GM23338 (cell line): ENCODE data around the gene JAG2. TPM values are rescaled to one million over a fixed set of nuclear protein-coding genes. Genes with fewer than 3 reads are reported as not detected.

Experiments used
- ATAC-seq: fragments of 200-7000 bp; cut with Tn5 transposase; 3 replicates; pipeline ENCODE4 v1.9.1; 2020
- DNase-seq: peaks from one replicate; pipeline ENCODE4 v3.0.0-alpha.2; 2015; ENCODE audit warnings: low spot score
- H2AFZ ChIP-seq: fragments of 200-600 bp; sonication (generic); 2 replicates; pipeline ENCODE4 v1.8.0; 2016; ENCODE audit warnings: antibody characterized with exemption, mild to moderate bottlenecking, moderate library complexity
- H3F3A ChIP-seq: fragments of 200-600 bp; sonication (generic); replicated peaks from 2 replicates; pipeline ENCODE4 v1.8.0; 2017; ENCODE audit warnings: antibody characterized with exemption, mixed run types, low read depth
- H3K27ac ChIP-seq: fragments of 200-600 bp; sonication (generic); 2 replicates; pipeline ENCODE4 v1.6.1; 2016; ENCODE audit warnings: low read depth
- H3K27me3 ChIP-seq: fragments of 200-600 bp; sonication (generic); 2 replicates; pipeline ENCODE4 v1.8.0; 2016; ENCODE audit warnings: mild to moderate bottlenecking, mixed run types, moderate library complexity; ENCODE audit not compliant: insufficient read depth
- H3K36me3 ChIP-seq: fragments of 200-600 bp; sonication (generic); 2 replicates; pipeline ENCODE4 v1.8.0; 2016; ENCODE audit warnings: mild to moderate bottlenecking; ENCODE audit not compliant: insufficient read depth
- H3K4me1 ChIP-seq: fragments of 200-600 bp; sonication (generic); 2 replicates; pipeline ENCODE4 v1.8.0; 2016; ENCODE audit warnings: mild to moderate bottlenecking, moderate library complexity; ENCODE audit not compliant: insufficient read depth
- H3K4me2 ChIP-seq: fragments of 200-600 bp; sonication (generic); 2 replicates; pipeline ENCODE4 v1.7.1; 2017; ENCODE audit warnings: mixed run types
- H3K4me3 ChIP-seq: fragments of 200-600 bp; sonication (generic); 2 replicates; pipeline ENCODE4 v1.6.1; 2016; ENCODE audit warnings: mixed run types
- H3K79me2 ChIP-seq: fragments of 200-600 bp; sonication (generic); replicated peaks from 2 replicates; pipeline ENCODE4 v1.8.0; 2017; ENCODE audit warnings: mild to moderate bottlenecking; ENCODE audit not compliant: insufficient read depth
- H3K9me2 ChIP-seq: fragments of 200-600 bp; sonication (generic); 2 replicates; pipeline ENCODE4 v1.8.0; 2017; ENCODE audit not compliant: insufficient read depth
- H4K20me1 ChIP-seq: fragments of 200-600 bp; sonication (generic); replicated peaks from 2 replicates; pipeline ENCODE4 v1.8.0; 2017; ENCODE audit warnings: mild to moderate bottlenecking; ENCODE audit not compliant: insufficient read depth
- H3K27ac Mint-ChIP-seq: 2 replicates; pipeline ENCODE4 v1.8.0; 2020; ENCODE audit warnings: inconsistent platforms, mild to moderate bottlenecking, moderate library complexity, mixed read lengths
- H3K27me3 Mint-ChIP-seq: 3 replicates; pipeline ENCODE4 v1.8.0; 2022; ENCODE audit warnings: low read depth, mild to moderate bottlenecking, moderate library complexity, mixed read lengths, inconsistent platforms; ENCODE audit not compliant: insufficient read depth, poor library complexity
- H3K36me3 Mint-ChIP-seq: 3 replicates; pipeline ENCODE4 v1.8.0; 2021; ENCODE audit warnings: low read depth, mild to moderate bottlenecking, inconsistent platforms, moderate library complexity, mixed read lengths
- H3K4me1 Mint-ChIP-seq: 3 replicates; pipeline ENCODE4 v1.8.0; 2020; ENCODE audit warnings: mild to moderate bottlenecking, inconsistent platforms, mixed read lengths
- H3K4me3 Mint-ChIP-seq: 3 replicates; pipeline ENCODE4 v1.8.0; 2021; ENCODE audit warnings: moderate library complexity, mild to moderate bottlenecking, inconsistent platforms, mixed read lengths
- H3K9me3 Mint-ChIP-seq: 3 replicates; pipeline ENCODE4 v1.8.0; 2020; ENCODE audit warnings: moderate library complexity, mild to moderate bottlenecking, inconsistent platforms, mixed read lengths
- CREB1 ChIP-seq: fragments of 250-450 bp; sonication (Bioruptor Pico); IDR thresholded peaks from 2 replicates; pipeline ENCODE4 v1.5.0; 2020; ENCODE audit warnings: low read depth, mild to moderate bottlenecking, moderate library complexity
- CTCF ChIP-seq, 2 experiments: fragments of 200-600 bp in 1 of 2; sonication (generic) in 1 of 2; conservative IDR thresholded peaks; 2 replicates each; pipeline versions ENCODE4 v1.5.1 to v1.6.1; 2016 to 2017; ENCODE audit warnings: antibody characterized with exemption in 2 of 2, low read depth in 2 of 2, mild to moderate bottlenecking in 2 of 2, moderate library complexity in 1 of 2
- ETS1 ChIP-seq: IDR thresholded peaks from 2 replicates; pipeline ENCODE4 v1.6.1; 2016; ENCODE audit warnings: antibody characterized with exemption
- EZH2 ChIP-seq: fragments of 200-600 bp; sonication (generic); IDR thresholded peaks from one replicate; pipeline ENCODE4 v1.8.0; 2017; ENCODE audit warnings: antibody characterized with exemption, mild to moderate bottlenecking, low read depth; ENCODE audit not compliant: unreplicated experiment
- EZH2phosphoT487 ChIP-seq: fragments of 200-600 bp; sonication (generic); IDR thresholded peaks from one replicate; pipeline ENCODE4 v1.8.1; 2018; ENCODE audit warnings: antibody characterized with exemption; ENCODE audit not compliant: unreplicated experiment
- JUNB ChIP-seq: IDR thresholded peaks from one replicate; pipeline ENCODE4 v1.6.1; 2016; ENCODE audit warnings: antibody characterized with exemption; ENCODE audit not compliant: unreplicated experiment
- NANOG ChIP-seq: IDR thresholded peaks from 2 replicates; pipeline ENCODE4 v1.6.1; 2016; ENCODE audit warnings: antibody characterized with exemption, borderline replicate concordance
- POLR2AphosphoS5 ChIP-seq: IDR thresholded peaks from 2 replicates; pipeline ENCODE4 v1.6.1; 2016; ENCODE audit warnings: antibody characterized with exemption, low read depth
- REST ChIP-seq: IDR thresholded peaks from one replicate; pipeline ENCODE4 v1.6.1; 2018; ENCODE audit warnings: antibody characterized with exemption; ENCODE audit not compliant: unreplicated experiment
- STAT1 ChIP-seq: IDR thresholded peaks from one replicate; pipeline ENCODE4 v1.6.1; 2016; ENCODE audit warnings: antibody characterized with exemption; ENCODE audit not compliant: unreplicated experiment
- ZNF114 ChIP-seq: fragments of 250-450 bp; sonication (Bioruptor Pico); IDR thresholded peaks from 2 replicates; pipeline ENCODE4 v1.5.0; 2020; ENCODE audit warnings: mild to moderate bottlenecking, moderate library complexity
- ZNF331 ChIP-seq: fragments of 250-450 bp; sonication (Bioruptor Pico); IDR thresholded peaks from 2 replicates; pipeline ENCODE4 v1.5.0; 2020; ENCODE audit warnings: low read depth, mild to moderate bottlenecking, moderate library complexity
- ZNF462 ChIP-seq: fragments of 250-450 bp; sonication (Bioruptor Pico); IDR thresholded peaks from 2 replicates; pipeline ENCODE4 v1.5.0; 2020; ENCODE audit warnings: mild to moderate bottlenecking, moderate library complexity
- polyA plus RNA-seq: library from polyadenylated mRNA; unstranded; fragments of >200 nt; fragmentation: Nextera tagmentation; extraction: Ambion mirVana; gene quantifications from 2 replicates; pipeline ENCODE4 v1.2.1, GENCODE V29; 2016
- total RNA-seq: library from RNA; depleted of rRNA; stranded (reverse); fragments of >200 nt; shearing (Covaris generic); gene quantifications from 2 replicates; pipeline ENCODE4 v1.2.3, GENCODE V29; 2014

The JAG2 gene
- total and polyA plus RNA-seq, 2 experiments from 2014 or later: 1.9 to 10.3 TPM

GRCh38 chr14:105200641-105201040 is 32.1 kb upstream of the JAG2 start:
- Histone ChIP-seq H3K4me2 (no peak overlapping the region), H3K4me1 (no peaks in the 10 kb centered on the region; the same call in 1 of the 2 replicates), H3K79me2 (no peaks in the 10 kb centered on the region), H2AFZ (no peak overlapping the region), H3K36me3 (no peaks in the 10 kb centered on the region), H3K27me3 (peaks cover 14% of the 10 kb centered on the region; the same call in 1 of the 2 replicates), H3F3A (no peaks in the 10 kb centered on the region), H3K4me3 (no peak overlapping the region), H4K20me1 (no peaks in the 10 kb centered on the region), H3K9me2 (no peaks in the 10 kb centered on the region), H3K27ac (no peak overlapping the region)
- Mint-ChIP-seq H3K27me3 (peaks cover 22% of the 10 kb centered on the region), H3K9me3 (no peaks in the 10 kb centered on the region), H3K36me3 (no peaks in the 10 kb centered on the region), H3K4me1 (peaks cover 3% of the 10 kb centered on the region; the same call in 1 of the 3 replicates), H3K4me3 (no peak overlapping the region), H3K27ac (no peak overlapping the region)
- DNase-seq (no peak), ATAC-seq (no peak)
- no peak for TF ChIP-seq NANOG
- TF ChIP-seq EZH2: no peak
- TF ChIP-seq CTCF (conservative IDR thresholded peaks at IDR 0.05; ENCODE audit: low read depth in 2 of 2): no peak
- no peak for TF ChIP-seq ZNF114 (CRISPR knock-in tag)
- TF ChIP-seq ZNF331: no peak
- TF ChIP-seq ETS1: no peak
- TF ChIP-seq CREB1 (CRISPR knock-in tag): no peak
- TF ChIP-seq STAT1: no peak
- TF ChIP-seq JUNB: no peak
- TF ChIP-seq EZH2phosphoT487: no peak
- no peak for TF ChIP-seq POLR2AphosphoS5
- no peak for TF ChIP-seq REST
- TF ChIP-seq ZNF462: no peak
